OCI-LY7 (cell line): ENCODE data around the gene KISS1R.

Experiments used
- EZH2phosphoT487 ChIP-seq: fragments of 200-600 bp; sonication (generic); IDR thresholded peaks from 2 replicates; pipeline ENCODE4 v1.6.1; 2018; ENCODE audit warnings: low read depth, borderline replicate concordance, mild to moderate bottlenecking, mixed run types, antibody characterized with exemption, low read length, moderate library complexity, mixed read lengths
- TF ChIP-seq, protein P1 (sequence below): fragments of 200-600 bp; sonication (generic); conservative IDR thresholded peaks from 2 replicates; pipeline ENCODE4 v1.5.1; 2014; ENCODE audit warnings: mild to moderate bottlenecking, antibody characterized with exemption, low read length, moderate library complexity, mixed read lengths

DNA sequence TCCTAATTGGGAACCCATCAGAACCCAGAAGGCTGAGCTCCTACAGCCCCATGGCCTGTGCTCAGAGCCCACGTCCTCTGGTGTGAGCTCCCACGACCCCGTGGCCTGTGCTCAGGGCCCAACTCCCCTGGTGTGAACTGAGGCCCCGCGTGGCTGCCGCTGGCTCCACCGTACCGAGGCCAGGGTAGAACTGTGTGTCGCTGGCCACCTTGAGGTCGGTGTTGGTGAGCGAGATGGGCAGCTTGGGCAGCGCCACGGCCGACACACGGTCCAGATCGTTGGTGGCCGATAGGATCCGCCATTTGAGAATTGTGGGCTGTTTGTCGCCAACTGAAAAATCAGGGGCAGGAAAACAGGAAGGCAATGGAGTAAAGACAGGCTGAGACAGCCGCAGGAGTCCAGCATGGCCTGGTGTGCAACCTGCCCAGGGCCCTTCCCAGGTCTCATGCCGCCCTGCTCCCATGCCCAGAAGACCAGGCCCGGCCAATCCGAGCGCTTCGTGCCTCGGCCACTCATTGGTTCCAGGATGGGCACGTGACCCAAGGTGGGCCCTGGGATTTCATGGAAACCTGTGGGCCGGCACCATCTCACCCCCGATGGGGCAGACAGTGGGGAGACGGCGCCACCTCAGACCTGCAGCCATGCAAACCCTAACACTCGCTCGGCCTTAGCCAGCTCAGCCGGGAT is 35.6 kb upstream of the KISS1R start:
- TF ChIP-seq, protein P1, sequence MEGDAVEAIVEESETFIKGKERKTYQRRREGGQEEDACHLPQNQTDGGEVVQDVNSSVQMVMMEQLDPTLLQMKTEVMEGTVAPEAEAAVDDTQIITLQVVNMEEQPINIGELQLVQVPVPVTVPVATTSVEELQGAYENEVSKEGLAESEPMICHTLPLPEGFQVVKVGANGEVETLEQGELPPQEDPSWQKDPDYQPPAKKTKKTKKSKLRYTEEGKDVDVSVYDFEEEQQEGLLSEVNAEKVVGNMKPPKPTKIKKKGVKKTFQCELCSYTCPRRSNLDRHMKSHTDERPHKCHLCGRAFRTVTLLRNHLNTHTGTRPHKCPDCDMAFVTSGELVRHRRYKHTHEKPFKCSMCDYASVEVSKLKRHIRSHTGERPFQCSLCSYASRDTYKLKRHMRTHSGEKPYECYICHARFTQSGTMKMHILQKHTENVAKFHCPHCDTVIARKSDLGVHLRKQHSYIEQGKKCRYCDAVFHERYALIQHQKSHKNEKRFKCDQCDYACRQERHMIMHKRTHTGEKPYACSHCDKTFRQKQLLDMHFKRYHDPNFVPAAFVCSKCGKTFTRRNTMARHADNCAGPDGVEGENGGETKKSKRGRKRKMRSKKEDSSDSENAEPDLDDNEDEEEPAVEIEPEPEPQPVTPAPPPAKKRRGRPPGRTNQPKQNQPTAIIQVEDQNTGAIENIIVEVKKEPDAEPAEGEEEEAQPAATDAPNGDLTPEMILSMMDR, result no peak
- TF ChIP-seq EZH2phosphoT487, result no peak
